Large intestine (tissue), 3 donors: ENCODE data around the gene SH3BP5L. TPM values are rescaled to one million over a fixed set of nuclear protein-coding genes. Genes with fewer than 3 reads are reported as not detected.

Experiments used
- DNase-seq, 2 donors: peaks; one replicate each; pipeline versions ENCODE4 v3.0.0 to v3.0.0-alpha.2; 2013
- H3K27ac ChIP-seq: one replicate; pipeline ENCODE4 v1.5.1; 2013; ENCODE audit warnings: low read length
- H3K27me3 ChIP-seq: 2 replicates; pipeline ENCODE4 v1.6.1; 2013; ENCODE audit warnings: low read length; ENCODE audit not compliant: control insufficient read depth, insufficient read depth
- H3K36me3 ChIP-seq: 2 replicates; pipeline ENCODE4 v1.6.1; 2013; ENCODE audit warnings: low read length; ENCODE audit not compliant: control insufficient read depth, insufficient read depth
- H3K4me1 ChIP-seq: one replicate; pipeline ENCODE4 v1.6.1; 2013; ENCODE audit warnings: low read length; ENCODE audit not compliant: control insufficient read depth, insufficient read depth
- H3K4me3 ChIP-seq: one replicate; pipeline ENCODE4 v1.5.1; 2013; ENCODE audit warnings: low read length
- H3K9me3 ChIP-seq: one replicate; pipeline ENCODE4 v1.6.1; 2013; ENCODE audit warnings: mild to moderate bottlenecking, low read depth, low read length, moderate library complexity; ENCODE audit not compliant: control insufficient read depth
- WGBS: methylation state at CpG from one replicate; pipeline ENCODE4 v1.1.5; 2013; ENCODE audit warnings: low lambda C conversion rate; ENCODE audit not compliant: insufficient coverage; 5-methylcytosine and 5-hydroxymethylcytosine counted together
- polyA plus RNA-seq: library from polyadenylated mRNA; unstranded; fragments of 120-200 nt; gene quantifications from one replicate; pipeline ENCODE4 v1.2.1, GENCODE V29; 2013

The SH3BP5L gene
- polyA plus RNA-seq, 1 donor = 31.1 TPM

DNA sequence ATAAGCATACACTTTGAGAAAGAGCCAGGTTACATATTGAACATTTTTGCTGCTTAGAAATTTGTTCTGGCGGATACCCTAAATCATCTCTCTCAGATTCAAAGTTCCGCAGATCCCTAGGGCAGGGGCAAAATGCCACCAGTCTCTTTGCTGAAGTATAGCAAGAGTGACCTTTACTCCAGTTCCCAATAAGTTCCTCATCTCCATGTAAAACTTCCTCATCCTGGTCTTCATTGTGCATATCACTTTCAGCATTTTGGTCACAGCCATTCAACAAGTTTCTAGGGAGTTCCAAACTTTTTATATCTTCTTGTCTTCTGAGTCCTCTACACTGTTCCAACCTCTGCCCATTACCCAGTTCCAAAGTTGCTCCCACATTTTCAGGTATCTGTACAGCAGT is 46.8 kb downstream of the SH3BP5L start:
- DNase-seq = no peak
- no peak overlapping the region for H3K27ac ChIP-seq
- no peaks in the 10 kb centered on the region for H3K27me3 ChIP-seq
- no peaks in the 10 kb centered on the region for H3K36me3 ChIP-seq
- H3K4me3 ChIP-seq = no peak overlapping the region
- no CpG with 5 or more reads among the region's 2 CpGs for WGBS
- H3K9me3 ChIP-seq = peaks cover 26% of the 10 kb centered on the region
- H3K4me1 ChIP-seq = peaks cover 48% of the 10 kb centered on the region

DNA sequence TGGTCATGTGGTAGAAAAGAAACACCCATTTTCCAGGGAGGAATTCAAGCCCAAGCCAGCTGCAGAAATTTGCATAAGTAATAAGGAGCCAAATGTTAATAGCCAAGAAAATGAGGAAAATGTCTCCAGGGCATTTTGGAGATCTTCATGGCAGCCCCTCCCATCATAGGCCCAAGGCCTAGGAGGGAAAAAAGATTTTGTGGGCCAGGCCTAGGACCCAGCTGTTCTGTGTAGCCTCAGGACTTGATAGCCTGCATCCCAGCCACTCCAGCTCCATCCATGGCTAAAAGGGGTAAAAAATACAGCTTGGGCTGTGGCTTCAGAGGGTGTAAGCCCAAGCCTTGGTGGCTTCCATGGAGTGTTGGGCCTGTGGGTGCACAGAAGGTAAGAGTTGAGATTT is 48.7 kb downstream of the SH3BP5L start:
- Histone ChIP-seq H3K4me3 (no peak overlapping the region), H3K27ac (no peak overlapping the region), H3K9me3 (peaks cover 26% of the 10 kb centered on the region), H3K4me1 (peaks cover 32% of the 10 kb centered on the region), H3K27me3 (no peaks in the 10 kb centered on the region), H3K36me3 (no peaks in the 10 kb centered on the region)
- no peak for DNase-seq

DNA sequence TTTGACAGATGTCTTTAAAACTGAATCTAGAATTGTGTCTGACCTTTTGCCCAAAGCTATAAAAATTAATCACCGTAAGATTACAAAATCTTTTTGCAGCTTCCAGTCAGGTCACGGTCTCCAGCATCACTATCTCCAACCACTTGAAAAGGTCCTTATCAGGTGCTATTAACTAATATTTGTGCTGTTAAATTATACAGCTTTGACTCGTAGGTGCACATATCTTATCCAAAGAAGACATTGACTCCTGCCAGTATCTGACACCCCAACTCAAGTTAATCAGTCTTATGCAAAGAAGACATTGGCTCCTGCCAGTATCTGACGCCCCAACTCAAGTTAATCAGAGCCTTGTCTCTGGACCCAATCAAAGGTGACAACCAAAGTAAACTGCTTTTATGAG is 50.3 kb downstream of the SH3BP5L start:
- Histone ChIP-seq H3K4me1 (peaks cover 23% of the 10 kb centered on the region), H3K4me3 (no peak overlapping the region), H3K9me3 (peaks cover 21% of the 10 kb centered on the region), H3K36me3 (no peaks in the 10 kb centered on the region), H3K27me3 (no peaks in the 10 kb centered on the region), H3K27ac (peak overlapping the region; percentile 69)
- WGBS = 43% methylated on average over 1 of the region's 4 CpGs
- DNase-seq = peak; percentile 84 to 94

Other genes with a start within 250 kb of the SH3BP5L start
- not detected for gene OR2T10, start 228.2 kb downstream of the SH3BP5L start, polyA plus RNA-seq
- not detected for gene OR2T11, start 190.8 kb downstream of the SH3BP5L start, polyA plus RNA-seq
- gene OR2T35, start 180.6 kb downstream of the SH3BP5L start, polyA plus RNA-seq = not detected
- gene OR2T27, start 170.4 kb downstream of the SH3BP5L start, polyA plus RNA-seq = not detected
- gene OR14I1, start 123.1 kb downstream of the SH3BP5L start, polyA plus RNA-seq = not detected
- gene LYPD8, start 70.2 kb downstream of the SH3BP5L start, polyA plus RNA-seq = 2.1 TPM
- 22.4 TPM for gene ZNF672, start 12.3 kb upstream of the SH3BP5L start, polyA plus RNA-seq
- gene ZNF692, start 33.2 kb upstream of the SH3BP5L start, polyA plus RNA-seq = 58.4 TPM
- 10.3 TPM for gene PGBD2, start 80.3 kb upstream of the SH3BP5L start, polyA plus RNA-seq